Omental fat pad (tissue), 4 donors: ENCODE results near the gene RAX. TPM values are rescaled to one million over a fixed set of nuclear protein-coding genes. Genes with fewer than 3 reads are reported as not detected.

ENCODE experiments used
- ATAC-seq: fragments of 150-250 bp; one replicate; pipeline ENCODE4 v1.9.1; 2016; ENCODE audit warnings: mild to moderate bottlenecking, moderate library complexity; ENCODE audit not compliant: low FRiP score
- DNase-seq: peaks from one replicate; pipeline ENCODE4 v3.0.0-alpha.2; 2019; ENCODE audit warnings: low spot score
- CTCF ChIP-seq, 3 donors: fragments of 450-650 bp; IDR thresholded peaks; one replicate each; pipeline ENCODE4 v1.5.1; 2016 to 2017; ENCODE audit warnings: antibody characterized with exemption in 3 of 3, mild to moderate bottlenecking in 3 of 3, moderate library complexity in 2 of 3
- total RNA-seq, 4 donors: library from RNA; depleted of rRNA; stranded (reverse); fragments of >200 nt; gene quantifications; one replicate each; pipeline ENCODE4 v1.1.0, GENCODE V29; 2016

RAX gene
- total RNA-seq, 4 donors from 2014 or later: not detected

DNA sequence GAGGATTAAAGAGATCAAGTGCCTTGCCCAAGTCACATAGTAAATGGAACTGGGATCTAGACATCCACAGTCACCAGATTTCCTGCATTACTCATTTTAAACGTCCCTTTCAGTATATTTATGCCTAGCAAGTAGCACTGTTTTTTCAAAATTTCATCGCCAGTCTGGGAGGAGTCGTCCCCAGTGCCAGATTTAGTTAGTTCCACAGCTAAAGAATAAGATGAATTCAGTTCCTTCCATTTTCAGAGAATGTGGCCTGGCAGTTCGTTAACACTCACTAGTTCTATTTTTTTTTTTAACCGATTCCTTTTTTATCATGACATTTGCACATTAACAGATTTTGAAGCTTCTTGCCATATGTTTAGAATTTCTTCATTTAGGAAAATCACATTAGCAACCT is 42.1 kb downstream of the RAX start:
- TF ChIP-seq CTCF (IDR thresholded peaks at IDR 0.05): no peak
- DNase-seq: no peak
- ATAC-seq: no peak

GRCh38 chr18:59229701-59230443 is 43.4 kb downstream of the RAX start:
- ATAC-seq (no peak), DNase-seq (no peak)
- TF ChIP-seq CTCF (IDR thresholded peaks at IDR 0.05): no peak

DNA sequence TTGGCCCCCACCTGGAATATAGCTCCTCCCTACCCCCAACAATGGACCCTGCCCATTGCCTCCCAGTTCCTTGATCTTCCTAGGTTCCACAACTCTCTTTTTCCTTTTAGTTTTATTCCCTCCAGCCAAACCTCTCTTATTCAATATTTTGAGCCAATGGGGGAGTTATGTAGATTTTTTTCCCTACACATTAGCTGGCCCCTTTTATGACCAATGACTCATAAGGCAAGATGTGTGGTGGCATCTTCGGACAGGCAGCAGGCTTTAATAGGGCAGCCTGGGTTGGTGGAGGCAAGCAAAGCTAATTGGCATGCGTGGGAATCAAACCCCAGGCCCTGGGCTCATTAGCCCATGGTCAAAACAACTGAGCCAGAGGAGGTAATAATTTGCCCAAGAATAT is 44.1 kb downstream of the RAX start:
- ATAC-seq: no peak
- no peak for DNase-seq
- no peak for TF ChIP-seq CTCF (IDR thresholded peaks at IDR 0.05)

- TF ChIP-seq CTCF (IDR thresholded peaks at IDR 0.05): no peak
- ATAC-seq (no peak), DNase-seq (no peak)
These were observed 44.9 kb downstream of the RAX start for GRCh38 chr18:59228351-59228750.

- TF ChIP-seq CTCF (IDR thresholded peaks at IDR 0.05): no peak
- no peak for ATAC-seq
- DNase-seq: no peak
These were observed 50.9 kb downstream of the RAX start for GRCh38 chr18:59222341-59222740.

DNA sequence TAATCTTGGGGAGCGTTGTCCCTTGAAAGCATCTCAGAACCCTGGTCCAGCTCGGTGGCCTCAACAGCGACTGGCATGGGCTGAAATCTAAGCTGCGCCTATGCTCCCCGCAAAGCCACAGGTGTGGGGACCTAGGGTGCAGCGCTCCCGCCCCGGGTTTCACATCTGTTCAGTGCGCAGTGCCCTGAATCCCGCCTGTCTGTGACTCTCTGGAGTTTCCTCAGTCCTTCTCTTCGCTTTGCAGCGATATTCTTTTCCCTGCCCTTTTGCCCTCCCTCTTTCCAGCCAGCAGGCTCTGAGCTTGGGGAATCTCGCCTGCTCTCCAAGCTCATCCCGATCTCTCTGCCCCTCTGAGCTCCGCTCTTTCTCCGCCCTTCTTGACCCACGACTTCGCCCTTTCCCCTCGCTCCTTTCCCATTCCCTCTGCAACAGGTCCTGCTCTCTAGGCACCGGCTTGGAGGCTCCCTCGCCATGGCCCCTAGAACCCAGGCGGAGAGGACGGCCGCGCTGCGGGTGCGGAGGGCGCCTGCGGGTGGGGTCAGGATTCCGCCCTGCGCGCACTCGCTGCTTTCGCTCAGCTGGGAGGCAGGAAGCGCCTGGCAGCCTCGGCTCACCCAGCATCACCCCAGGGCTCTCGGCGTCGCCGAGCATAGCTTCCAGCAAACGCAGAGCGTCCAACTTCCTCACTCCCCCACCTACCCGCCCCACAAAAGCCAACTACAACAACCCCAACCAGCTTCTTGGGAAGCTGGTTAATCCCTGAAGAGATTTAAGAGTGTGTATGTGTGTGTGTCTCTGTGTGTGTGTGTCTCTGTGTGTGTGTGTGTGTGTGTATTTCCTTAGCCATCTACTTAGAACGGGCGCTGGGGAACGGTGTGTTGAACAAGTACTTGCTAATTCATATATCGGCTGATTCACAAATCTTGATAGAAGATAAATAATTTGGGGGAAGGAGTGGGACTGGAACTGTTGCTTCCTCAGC is 52.2 kb downstream of the RAX start:
- ATAC-seq: no peak
- no peak for DNase-seq
- no peak for TF ChIP-seq CTCF (IDR thresholded peaks at IDR 0.05)
